Measurements from ENCODE around the gene EREG.
A peak's percentile ranks its signal among the peaks of the same experiment; 100 is the strongest.
"Not testable (repeated sequence)": the region's sequence is repeated elsewhere in the genome, so short reads cannot be mapped to it uniquely, and the experiment has no call there.

Gene EREG, protein sequence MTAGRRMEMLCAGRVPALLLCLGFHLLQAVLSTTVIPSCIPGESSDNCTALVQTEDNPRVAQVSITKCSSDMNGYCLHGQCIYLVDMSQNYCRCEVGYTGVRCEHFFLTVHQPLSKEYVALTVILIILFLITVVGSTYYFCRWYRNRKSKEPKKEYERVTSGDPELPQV

GRCh38 chr4:74364652-74365491, at the start of gene EREG:
Gene EREG (plus strand): TSS chr4:74365145. CDS start chr4:74365309, 164 bp downstream.
- DNase-seq = peak; percentile 9 to 64

- no peak for DNase-seq
These were observed 49.6 kb upstream of the EREG start for GRCh38 chr4:74315376-74315775.

DNA sequence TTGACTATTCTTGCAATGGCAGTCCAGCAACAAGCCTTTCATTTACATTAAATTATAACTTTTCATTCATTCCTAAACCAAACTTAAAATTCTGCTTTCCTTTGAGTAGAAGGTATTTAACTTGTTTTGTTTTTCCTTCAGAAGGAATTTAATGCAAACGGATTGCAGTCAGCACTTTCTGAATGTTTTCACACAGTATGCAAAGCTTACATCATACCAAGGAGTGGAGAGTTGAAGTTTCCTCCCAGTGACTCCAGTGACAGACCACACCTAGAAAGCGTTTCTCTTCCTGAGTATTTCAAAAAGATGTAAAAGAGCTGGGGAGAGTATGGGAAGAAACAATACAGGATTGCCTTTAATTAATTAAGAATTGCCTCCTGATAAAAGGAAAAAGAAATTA, 48.5 kb upstream of the EREG start:
- DNase-seq = no peak

DNA sequence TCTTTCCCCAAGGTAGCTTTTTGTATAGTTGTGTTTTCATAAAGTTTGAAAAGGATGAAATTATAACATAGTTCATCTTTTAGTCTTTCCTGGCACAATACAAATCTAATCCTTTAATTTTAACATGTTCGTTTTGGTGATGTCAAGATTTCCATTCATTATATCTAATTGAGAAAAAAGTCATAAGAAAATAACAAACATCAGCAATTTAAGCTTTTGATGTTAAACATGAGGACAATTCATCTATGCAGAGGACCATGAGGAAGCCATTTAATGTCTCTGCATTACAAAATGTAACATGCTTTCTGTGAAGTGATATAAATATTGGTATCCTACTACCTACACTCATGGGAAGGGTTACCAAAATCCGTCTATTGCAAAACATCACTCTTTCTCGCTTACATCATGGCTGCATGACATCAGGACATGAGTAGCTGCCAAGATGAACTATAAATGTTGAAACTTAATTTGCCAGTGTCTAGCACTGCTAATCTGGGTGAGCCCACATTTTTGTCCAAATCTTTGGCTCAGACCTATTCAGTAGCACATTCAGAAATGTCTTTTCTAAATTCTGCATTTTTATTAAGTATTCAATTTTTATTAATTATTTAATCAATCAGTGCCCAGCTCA, 47.2 kb upstream of the EREG start:
- DNase-seq = no peak

DNA sequence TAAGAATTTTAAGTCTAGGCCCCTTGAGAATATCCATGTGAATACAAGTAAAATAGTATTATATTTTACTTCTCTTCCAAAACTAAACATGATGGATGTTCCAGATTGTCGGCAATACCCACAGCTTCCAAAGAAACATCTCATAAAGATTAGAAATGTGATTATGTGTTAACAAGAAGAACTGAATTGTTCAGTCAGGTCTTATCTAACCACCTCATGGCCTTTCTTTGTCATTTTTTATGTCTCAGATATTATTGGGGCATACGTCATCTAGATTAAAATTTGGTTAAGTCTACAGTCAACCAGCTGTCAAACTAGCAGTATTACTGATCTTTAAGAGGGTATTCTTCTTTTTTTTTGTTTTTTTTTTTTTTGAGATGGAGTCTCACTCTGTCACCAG, 46.7 kb upstream of the EREG start:
- DNase-seq = no peak

GRCh38 chr4:74319470-74319869, 45.5 kb upstream of the EREG start:
- DNase-seq = no peak

- peak in 1 of 2 donors; percentile 36 for DNase-seq
These were observed 44.3 kb upstream of the EREG start for GRCh38 chr4:74320559-74321118.

- DNase-seq = no peak
These were observed 42.6 kb upstream of the EREG start for GRCh38 chr4:74322301-74322700.

GRCh38 chr4:74323663-74324062, 41.3 kb upstream of the EREG start:
- no peak for DNase-seq

DNA sequence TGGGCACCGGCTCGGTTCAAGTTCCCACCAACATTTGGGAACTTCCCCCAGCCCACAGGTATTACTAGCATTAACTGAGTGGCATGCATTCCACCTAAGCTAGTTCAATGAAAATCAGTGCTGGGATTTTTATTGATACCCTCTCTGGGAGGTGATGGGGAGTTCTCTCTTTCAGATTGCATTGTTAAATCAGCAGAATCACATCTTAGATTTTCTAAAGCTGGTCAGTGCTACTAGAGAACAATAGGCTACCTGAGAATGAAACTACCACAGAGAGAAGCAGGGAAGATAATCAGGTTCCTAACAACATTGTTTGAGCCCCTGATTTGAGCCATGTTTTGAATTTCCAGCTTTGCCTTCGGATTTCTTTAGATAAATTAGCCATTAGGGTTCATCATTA, 40.7 kb upstream of the EREG start:
- no peak for DNase-seq

- DNase-seq = no peak
These were observed 39.1 kb upstream of the EREG start for GRCh38 chr4:74325886-74326285.

- DNase-seq = no peak
These were observed 37.2 kb upstream of the EREG start for GRCh38 chr4:74327762-74328161.

GRCh38 chr4:74328501-74328900, 36.4 kb upstream of the EREG start:
- no peak for DNase-seq

DNA sequence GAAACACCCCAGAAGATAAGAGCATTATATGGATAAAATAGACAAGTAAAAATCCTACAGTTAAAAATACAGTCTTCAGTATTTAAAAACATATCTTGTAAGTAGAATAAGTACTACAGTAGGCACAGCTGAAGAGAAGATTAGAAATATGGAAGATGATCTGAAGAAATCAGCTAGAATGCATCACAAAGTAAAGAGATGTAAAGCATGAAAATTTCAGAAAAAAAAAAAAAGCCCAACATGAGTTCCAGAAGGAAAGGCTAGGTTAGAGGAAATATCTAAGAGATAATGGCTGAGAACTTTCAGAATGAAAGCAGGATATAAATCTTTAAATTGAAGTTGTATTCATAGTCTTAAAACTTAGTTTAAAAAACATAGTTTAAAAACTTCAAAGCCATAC, 35.6 kb upstream of the EREG start:
- DNase-seq = no peak

DNA sequence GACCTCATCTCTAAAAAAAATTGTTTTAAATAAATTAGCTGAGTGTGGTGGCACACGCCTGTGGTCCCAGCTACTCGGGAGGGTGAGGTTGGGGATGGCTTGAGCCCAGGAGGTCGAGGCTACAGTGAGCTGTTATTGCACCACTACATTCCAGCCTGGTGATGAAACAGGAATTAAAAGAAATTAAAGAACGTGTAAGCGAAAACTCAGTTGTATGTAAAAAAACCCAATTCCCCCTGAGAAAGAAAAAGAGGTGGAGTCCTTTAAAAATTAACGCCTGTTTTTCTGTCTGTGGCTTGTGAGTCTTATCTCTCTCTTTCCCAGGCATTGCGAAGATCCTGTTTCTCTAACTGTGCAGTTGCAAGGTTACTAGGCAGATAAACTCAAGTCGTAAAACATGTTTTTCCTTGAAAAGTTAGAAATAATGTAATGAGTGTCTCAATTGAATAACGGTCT, 34.6 kb upstream of the EREG start:
- no peak for DNase-seq

DNA sequence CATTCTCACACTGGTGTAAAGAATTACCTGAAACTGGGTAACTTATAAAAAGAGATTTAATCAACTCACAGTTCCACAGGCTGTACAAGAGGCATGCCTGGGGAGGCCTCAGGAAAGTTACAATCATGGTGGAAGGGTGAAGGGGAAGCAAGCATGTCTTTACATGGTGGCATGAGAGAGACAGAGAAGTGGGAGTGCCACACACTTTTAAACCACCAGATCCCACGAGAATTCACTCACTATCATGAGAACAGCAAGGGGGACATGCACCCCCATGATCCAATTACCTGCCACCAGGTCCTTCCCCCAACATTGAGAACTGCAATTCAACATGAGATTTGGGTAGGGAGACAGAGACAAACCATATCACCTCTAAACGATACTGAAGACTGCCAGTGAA, 33.7 kb upstream of the EREG start:
- DNase-seq = no peak

- no peak for DNase-seq
These were observed 33.0 kb upstream of the EREG start for GRCh38 chr4:74331944-74332343.

DNA sequence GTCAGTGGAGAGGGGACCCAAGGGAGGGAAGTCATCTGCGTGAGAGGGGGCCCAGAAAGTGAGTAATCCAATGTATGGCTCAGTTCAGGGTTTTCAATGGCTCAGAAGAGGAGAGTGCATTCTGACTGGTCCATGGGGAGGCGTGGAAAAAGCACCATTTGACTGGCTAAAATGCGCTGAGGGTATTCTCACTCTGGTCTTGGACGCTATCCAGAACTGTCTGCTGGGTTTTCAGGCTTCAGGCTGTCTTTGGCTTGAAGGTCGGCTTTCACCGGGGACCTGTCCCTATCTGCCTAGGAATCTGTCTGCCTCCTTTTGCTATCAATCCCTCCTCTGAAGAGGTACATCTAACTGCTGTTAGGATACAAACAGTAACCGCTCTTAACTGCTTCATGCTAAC, 30.3 kb upstream of the EREG start:
- DNase-seq = no peak

DNA sequence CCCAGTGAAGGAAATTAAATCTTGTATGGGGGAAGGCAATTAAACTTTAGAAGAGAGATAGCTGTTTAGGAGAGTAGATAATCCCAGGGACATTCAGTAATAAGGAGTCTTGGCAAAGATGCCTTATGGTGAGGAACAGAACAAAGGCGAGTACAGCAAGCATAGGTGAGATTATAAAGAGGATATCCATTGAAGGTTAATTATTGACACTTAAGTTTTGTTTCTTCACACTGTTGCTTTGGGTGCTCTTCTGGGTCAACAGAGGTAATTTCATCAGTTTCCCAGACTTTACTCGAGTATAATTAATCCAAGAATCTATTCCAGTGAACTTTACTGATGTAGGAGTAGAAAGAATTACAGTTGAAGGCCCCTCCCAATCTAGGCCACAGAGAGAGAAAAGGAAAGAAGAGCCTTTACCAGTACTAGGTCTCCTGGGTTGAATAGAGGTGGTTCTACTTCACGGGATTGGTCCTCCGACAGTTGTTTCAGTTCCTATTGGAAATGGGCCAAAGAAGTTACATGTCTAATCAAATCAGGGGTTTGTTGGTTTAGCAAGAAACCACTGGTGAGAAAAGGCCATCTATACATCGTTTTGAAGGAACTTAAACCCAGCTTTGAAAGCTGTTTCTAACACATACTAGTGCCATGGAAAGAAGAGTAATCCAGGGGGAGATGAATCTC, 29.5 kb upstream of the EREG start:
- peak in 1 of 2 donors; percentile 16 for DNase-seq

DNA sequence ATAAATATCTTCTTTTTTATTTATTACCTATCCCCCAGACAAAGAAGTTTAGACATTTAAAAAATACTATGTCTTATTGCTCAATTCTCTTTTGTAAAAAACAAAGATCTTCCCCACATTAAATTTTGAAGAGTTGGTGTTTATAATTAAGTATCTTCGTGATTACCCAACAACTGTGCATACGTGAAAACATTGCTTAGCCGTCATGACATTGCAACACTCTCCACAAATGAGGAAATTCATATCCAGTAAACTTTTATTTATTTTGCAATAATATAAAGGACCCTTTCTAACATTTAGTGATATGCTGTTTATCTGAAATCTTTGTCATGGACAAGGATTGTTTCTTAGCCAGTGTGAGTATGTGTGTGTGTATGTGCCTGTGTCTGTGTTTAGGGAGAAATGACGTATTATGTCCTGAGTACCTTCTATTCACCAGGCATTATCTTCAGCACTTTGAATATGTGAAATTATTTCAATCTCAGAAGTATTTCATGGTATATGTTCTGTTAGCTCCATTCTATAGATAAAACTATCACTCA, 26.1 kb upstream of the EREG start:
- DNase-seq = peak in 1 of 2 donors; percentile 41

DNA sequence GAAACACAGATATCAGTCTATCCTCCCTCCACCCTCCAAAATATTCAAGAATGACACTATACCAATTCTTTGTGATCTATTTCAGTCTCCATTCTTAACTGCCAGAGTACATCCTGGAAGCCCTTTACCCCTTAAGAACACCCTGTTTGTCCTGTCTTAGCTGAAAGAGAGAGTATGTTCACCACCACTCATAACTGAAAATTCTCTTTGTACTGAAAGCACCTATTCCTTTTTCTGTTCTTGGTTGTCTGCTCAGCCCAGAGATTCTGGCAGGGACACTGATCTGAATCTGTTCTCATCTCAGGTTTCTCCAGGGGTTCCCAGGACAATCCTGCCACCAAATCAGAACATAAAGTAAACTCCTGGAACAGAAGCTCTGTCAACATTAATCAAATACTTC, 25.4 kb upstream of the EREG start:
- no peak for DNase-seq

DNA sequence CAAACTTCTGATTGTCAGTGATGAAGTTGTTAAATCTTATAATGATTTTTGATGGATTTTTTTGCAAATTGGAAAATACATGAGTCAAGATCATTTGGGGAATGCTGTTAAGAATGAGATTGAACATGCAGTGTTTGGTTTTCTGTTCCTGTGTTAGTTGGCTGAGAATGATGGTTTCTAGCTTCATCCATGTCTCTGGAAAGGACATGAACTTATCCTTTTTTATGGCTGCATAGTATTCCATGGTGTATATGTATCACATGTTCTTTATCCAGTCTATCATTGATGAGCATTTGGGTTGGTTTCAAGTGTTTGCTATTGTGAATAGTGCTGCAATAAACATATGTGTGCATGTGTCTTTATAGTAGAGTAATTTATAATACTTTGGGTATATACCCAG, 24.5 kb upstream of the EREG start:
- not testable (repeated sequence) for DNase-seq

DNA sequence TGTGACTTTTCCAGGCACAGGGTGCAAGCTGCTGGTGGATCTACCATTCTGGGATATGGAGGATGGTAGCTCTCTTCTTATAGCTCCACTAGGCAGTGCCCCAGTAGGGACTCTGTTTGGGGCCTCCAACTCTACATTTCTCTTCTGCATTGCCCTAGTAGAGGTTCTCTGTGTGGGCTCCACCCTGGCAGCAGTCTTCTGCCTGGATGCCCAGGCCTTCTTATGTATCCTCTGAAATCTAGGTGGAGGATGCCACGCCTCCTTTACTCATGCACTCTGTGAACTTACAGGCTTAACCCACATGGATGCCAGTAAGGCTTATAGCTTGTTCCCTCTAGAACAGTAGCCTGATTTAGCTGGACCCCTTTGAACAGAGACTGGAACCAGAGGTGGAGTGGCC, 20.9 kb upstream of the EREG start:
- DNase-seq = no peak
